Panc1 (cell line): ENCODE data around the gene CEBPA. TPM values are rescaled to one million over a fixed set of nuclear protein-coding genes. Genes with fewer than 3 reads are reported as not detected.

Experiments
- ATAC-seq: fragments of 200-7000 bp; cut with Tn5 transposase; 2 replicates; pipeline ENCODE4 v1.9.1; 2020; ENCODE audit warnings: mild to moderate bottlenecking, moderate library complexity
- BruUV-seq: library from RNA; stranded (reverse); fragments of 400-500 nt; replicated peaks from 2 replicates; lab custom pipeline; 2021; lab: Mats Ljungman, UMichigan
- CTCF ChIA-PET: fragments of 300-600 bp; sonication (Branson Sonifier 250); formaldehyde crosslinking; loops from one replicate; lab custom pipeline; 2022; ENCODE audit warnings: antibody characterized with exemption; lab: Charles Lee
- POLR2A ChIA-PET: fragments of 300-600 bp; sonication (Branson Sonifier 250); formaldehyde crosslinking; loops from one replicate; lab custom pipeline; 2022; ENCODE audit warnings: antibody characterized with exemption; lab: Charles Lee
- DNase-seq: peaks from one replicate; pipeline ENCODE4 v3.0.0-alpha.2; 2010; ENCODE audit warnings: low read depth, low spot score
- H3K27ac ChIP-seq: 2 replicates; pipeline ENCODE4 v1.5.1; 2011; ENCODE audit warnings: mild to moderate bottlenecking, low read length, inconsistent platforms
- H3K27me3 ChIP-seq: fragments of 200-500 bp; sonication (Bioruptor generic); 2 replicates; pipeline ENCODE4 v1.6.0; 2014; ENCODE audit warnings: low read length, inconsistent platforms; ENCODE audit not compliant: control insufficient read depth, insufficient read depth
- H3K36me3 ChIP-seq: fragments of 200-500 bp; sonication (Bioruptor generic); 2 replicates; pipeline ENCODE4 v1.5.1; 2014; ENCODE audit warnings: inconsistent platforms, mild to moderate bottlenecking, low read length, moderate library complexity; ENCODE audit not compliant: control insufficient read depth, insufficient read depth
- H3K4me1 ChIP-seq: 2 replicates; pipeline ENCODE4 v1.5.1; 2011; ENCODE audit warnings: inconsistent platforms, mild to moderate bottlenecking, low read length, moderate library complexity; ENCODE audit not compliant: control insufficient read depth, insufficient read depth
- H3K4me3 ChIP-seq, 2 experiments: 2 replicates each; pipeline ENCODE4 v1.5.1; 2011 to 2012; ENCODE audit warnings: low read depth in 2 of 2, low read length in 2 of 2, mild to moderate bottlenecking in 2 of 2, inconsistent platforms in 1 of 2, moderate library complexity in 1 of 2
- H3K9me3 ChIP-seq: fragments of 200-500 bp; sonication (Bioruptor generic); 2 replicates; pipeline ENCODE4 v1.5.1; 2014; ENCODE audit warnings: low read depth, mild to moderate bottlenecking, inconsistent platforms, low read length, moderate library complexity; ENCODE audit not compliant: control insufficient read depth, insufficient read depth
- CTCF ChIP-seq: fragments of 450-650 bp; IDR thresholded peaks from 2 replicates; pipeline ENCODE4 v1.5.1; 2017; ENCODE audit warnings: mild to moderate bottlenecking
- POLR2AphosphoS5 ChIP-seq: IDR thresholded peaks from 2 replicates; pipeline ENCODE4 v1.6.1; 2012; ENCODE audit warnings: mild to moderate bottlenecking, low read depth, low read length, moderate library complexity
- REST ChIP-seq, 2 experiments: IDR thresholded peaks; 2 replicates each; pipeline ENCODE4 v1.6.1; 2011 to 2012; ENCODE audit warnings: low read depth in 2 of 2, control low read depth in 1 of 2, low read length in 1 of 2, mild to moderate bottlenecking in 1 of 2, moderate library complexity in 1 of 2; ENCODE audit not compliant: insufficient read depth in 1 of 2
- SIN3A ChIP-seq: IDR thresholded peaks from 2 replicates; pipeline ENCODE4 v1.6.1; 2012; ENCODE audit warnings: low read depth, mild to moderate bottlenecking, low read length, moderate library complexity, borderline replicate concordance; ENCODE audit not compliant: insufficient read depth
- TCF7L2 ChIP-seq: IDR thresholded peaks from 2 replicates; pipeline ENCODE4 v1.6.1; 2011; ENCODE audit warnings: mild to moderate bottlenecking, low read depth, low read length, inconsistent platforms
- in situ Hi-C: cut with HindIII; loops from 2 replicates; pipeline ENCODE4 v1.10.0; 2016; ENCODE audit warnings: low sequenced_read_pairs, low pct_unique_long_range_greater_than_20kb
- intact Hi-C: fragments of 100-400 bp; cut with micrococcal nuclease; formaldehyde crosslinking; loops from one replicate; pipeline ENCODE4 v1.10.0; 2022; ENCODE audit not compliant: unreplicated experiment
- total RNA-seq: library from RNA; stranded (reverse); gene quantifications from one replicate; pipeline ENCODE4 v1.2.1, GENCODE V29; 2021; ENCODE audit not compliant: unreplicated experiment

The CEBPA gene
- total RNA-seq, 1 experiment from 2014 or later, result 1.6 TPM

DNA sequence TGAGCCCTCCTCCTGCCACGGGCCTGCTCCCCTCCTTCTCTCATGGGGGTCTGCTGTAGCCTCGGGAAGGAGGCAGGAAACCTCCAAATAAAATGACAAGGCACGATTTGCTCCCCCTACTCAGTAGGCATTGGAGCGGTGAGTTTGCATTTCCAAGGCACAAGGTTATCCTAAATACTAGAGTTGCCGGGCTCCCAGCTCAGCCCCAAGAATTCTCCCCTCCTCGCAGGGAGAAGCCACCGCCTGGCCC, 1.5 kb downstream of the CEBPA start:
- intact Hi-C loops, result no loop called here
- TF ChIP-seq POLR2AphosphoS5 (no peak), TCF7L2 (no peak), CTCF (no peak)
- ATAC-seq, result no peak
- no TSS peak for BruUV-seq
- peaks cover 5% of the 10 kb centered on the region; the same call in 1 of the 2 replicates for H3K27me3 ChIP-seq
- in situ Hi-C loops, result no loop called here
- ChIA-PET POLR2A (no interaction called here), CTCF (interaction anchor here (0.6 kb wide), 1 partner anchor 892 kb away, joined by 9 read pairs; no protein-coding TSS in a partner anchor)
- peak overlapping the region; percentile 29 to 51; a peak in 2 of 4 replicates for H3K4me3 ChIP-seq
- H3K9me3 ChIP-seq, result no peaks in the 10 kb centered on the region
- no peak overlapping the region for H3K27ac ChIP-seq
- peaks cover 18% of the 10 kb centered on the region for H3K4me1 ChIP-seq
- no peak for DNase-seq
- no peaks in the 10 kb centered on the region; the same call in 1 of the 2 replicates for H3K36me3 ChIP-seq

DNA sequence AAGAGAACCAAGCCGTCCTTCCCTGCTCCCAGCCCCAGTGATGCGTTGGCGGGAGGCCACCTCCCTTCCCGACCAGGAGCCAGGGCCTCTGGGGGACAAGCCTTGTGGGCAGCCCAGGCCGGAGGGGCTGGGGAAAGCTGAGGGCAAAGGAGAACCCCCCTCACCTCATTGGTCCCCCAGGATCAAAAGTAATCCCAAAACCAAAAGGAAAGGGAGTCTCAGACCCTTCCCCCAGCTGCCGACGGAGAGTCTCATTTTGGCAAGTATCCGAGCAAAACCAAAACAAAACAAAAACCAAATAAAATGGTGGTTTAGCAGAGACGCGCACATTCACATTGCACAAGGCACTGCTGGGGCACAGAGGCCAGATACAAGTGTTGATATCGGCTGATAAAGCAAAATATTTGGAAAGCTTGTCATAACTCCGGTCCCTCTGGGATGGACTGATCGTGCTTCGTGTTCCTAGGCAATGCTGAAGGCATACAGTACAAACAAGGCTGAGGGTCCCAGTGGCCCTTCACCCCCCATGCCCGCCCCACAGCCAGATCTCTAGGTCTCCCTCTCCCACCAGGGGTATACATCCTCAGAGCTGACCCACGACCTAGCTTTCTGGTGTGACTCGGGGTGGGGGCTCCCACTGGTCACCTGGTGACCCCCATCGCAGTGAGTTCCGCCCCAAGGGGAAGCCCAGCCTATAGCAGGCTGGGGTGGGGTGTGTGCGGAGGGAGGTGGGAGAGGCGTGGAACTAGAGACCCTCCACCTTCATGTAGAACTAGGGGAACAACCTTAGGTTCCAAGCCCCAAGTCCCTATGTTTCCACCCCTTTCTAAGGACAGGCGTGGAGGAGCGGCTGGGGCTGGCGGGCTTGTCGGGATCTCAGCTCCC, 2.1 kb downstream of the CEBPA start:
- ATAC-seq, result no peak
- Histone ChIP-seq H3K4me3 (no peak overlapping the region), H3K4me1 (peaks cover 18% of the 10 kb centered on the region), H3K27ac (no peak overlapping the region), H3K9me3 (no peaks in the 10 kb centered on the region), H3K36me3 (no peaks in the 10 kb centered on the region; the same call in 1 of the 2 replicates), H3K27me3 (peaks cover 5% of the 10 kb centered on the region; the same call in 1 of the 2 replicates)
- CTCF ChIA-PET, result interaction anchor here (0.6 kb wide), 1 partner anchor 892 kb away, joined by 9 read pairs; no protein-coding TSS in a partner anchor
- intact Hi-C loops, result no loop called here
- no peak for DNase-seq
- no peak for TF ChIP-seq CTCF
- no peak for TF ChIP-seq REST (IDR thresholded peaks at IDR 0.05; ENCODE audit: insufficient read depth in 1 of 2, low read depth in 2 of 2, low read length in 1 of 2)
- TF ChIP-seq TCF7L2, result no peak
- TF ChIP-seq SIN3A, result no peak
- no peak for TF ChIP-seq POLR2AphosphoS5
- POLR2A ChIA-PET, result no interaction called here
- in situ Hi-C loops, result no loop called here
- no TSS peak for BruUV-seq
